Measurements from ENCODE around the gene SIAH1.

Gene SIAH1

GRCh38 chr16:48347191-48347865, 37.9 kb downstream of the SIAH1 start:
- Histone ChIP-seq H3K36me3 (ENCODE audit: insufficient read depth) (no peaks in the 10 kb centered on the region; the same call in 1 of the 2 replicates), H3K79me2 (ENCODE audit: insufficient read depth, low read depth) (no peaks in the 10 kb centered on the region), H3K27ac (no peak overlapping the region), H4K20me1 (ENCODE audit: insufficient read depth) (no peaks in the 10 kb centered on the region), H2AFZ (ENCODE audit: low read depth) (no peak overlapping the region), H3K4me3 (IDR thresholded peaks at IDR 0.05; ENCODE audit: insufficient read depth, low read depth, low read length) (no peak overlapping the region), H3K4me1 (ENCODE audit: low read depth, poor library complexity, severe bottlenecking) (no peaks in the 10 kb centered on the region), H3K4me2 (no peak overlapping the region), H3K27me3 (ENCODE audit: insufficient read depth, low read depth) (no peaks in the 10 kb centered on the region), H3K9ac (no peak overlapping the region)
- no peak for TF ChIP-seq CTCF (conservative IDR thresholded peaks at IDR 0.05; ENCODE audit: low read depth, low read length)

- H3K27ac ChIP-seq, result no peak overlapping the region
- no peak overlapping the region for H3K4me3 ChIP-seq (IDR thresholded peaks at IDR 0.05; ENCODE audit: insufficient read depth, low read depth, low read length)
- H3K27me3 ChIP-seq (ENCODE audit: insufficient read depth, low read depth), result no peaks in the 10 kb centered on the region
Observed at GRCh38 chr16:48342591-48342990, 42.6 kb downstream of the SIAH1 start.

GRCh38 chr16:48340054-48340453, 45.2 kb downstream of the SIAH1 start:
- Histone ChIP-seq H3K4me1 (ENCODE audit: low read depth, poor library complexity, severe bottlenecking) (no peaks in the 10 kb centered on the region), H4K20me1 (ENCODE audit: insufficient read depth) (no peaks in the 10 kb centered on the region), H3K9ac (no peak overlapping the region), H3K79me2 (ENCODE audit: insufficient read depth, low read depth) (no peaks in the 10 kb centered on the region), H3K27ac (no peak overlapping the region), H3K4me2 (no peak overlapping the region), H3K27me3 (ENCODE audit: insufficient read depth, low read depth) (no peaks in the 10 kb centered on the region), H3K4me3 (IDR thresholded peaks at IDR 0.05; ENCODE audit: insufficient read depth, low read depth, low read length) (no peak overlapping the region), H3K36me3 (ENCODE audit: insufficient read depth) (no peaks in the 10 kb centered on the region), H2AFZ (ENCODE audit: low read depth) (no peak overlapping the region)
- no peak for TF ChIP-seq CTCF (conservative IDR thresholded peaks at IDR 0.05; ENCODE audit: low read depth, low read length)

More at GRCh38 chr16:48342591-48342990, 42.6 kb downstream of the SIAH1 start:
- Histone ChIP-seq H3K4me2 (no peak overlapping the region), H4K20me1 (ENCODE audit: insufficient read depth) (no peaks in the 10 kb centered on the region), H3K4me1 (ENCODE audit: low read depth, poor library complexity, severe bottlenecking) (no peaks in the 10 kb centered on the region), H2AFZ (ENCODE audit: low read depth) (no peak overlapping the region), H3K36me3 (ENCODE audit: insufficient read depth) (no peaks in the 10 kb centered on the region), H3K9ac (no peak overlapping the region), H3K79me2 (ENCODE audit: insufficient read depth, low read depth) (no peaks in the 10 kb centered on the region)
- no peak for TF ChIP-seq CTCF (conservative IDR thresholded peaks at IDR 0.05; ENCODE audit: low read depth, low read length)

- no peaks in the 10 kb centered on the region for H3K79me2 ChIP-seq (ENCODE audit: insufficient read depth, low read depth)
- H3K4me3 ChIP-seq (IDR thresholded peaks at IDR 0.05; ENCODE audit: insufficient read depth, low read depth, low read length), result no peak overlapping the region
- H3K27ac ChIP-seq, result no peak overlapping the region
- no peak overlapping the region for H3K9ac ChIP-seq
- H4K20me1 ChIP-seq (ENCODE audit: insufficient read depth), result no peaks in the 10 kb centered on the region
- TF ChIP-seq CTCF (conservative IDR thresholded peaks at IDR 0.05; ENCODE audit: low read depth, low read length), result no peak
- no peak overlapping the region for H2AFZ ChIP-seq (ENCODE audit: low read depth)
- H3K36me3 ChIP-seq (ENCODE audit: insufficient read depth), result no peaks in the 10 kb centered on the region
- no peak overlapping the region for H3K4me2 ChIP-seq
- no peaks in the 10 kb centered on the region for H3K27me3 ChIP-seq (ENCODE audit: insufficient read depth, low read depth)
- H3K4me1 ChIP-seq (ENCODE audit: low read depth, poor library complexity, severe bottlenecking), result no peaks in the 10 kb centered on the region
Observed at GRCh38 chr16:48335961-48336360, 49.3 kb downstream of the SIAH1 start.
